Measurements from ENCODE around the gene TRANK1. TPM values are rescaled to one million over a fixed set of nuclear protein-coding genes. Genes with fewer than 3 reads are reported as not detected.

Gene TRANK1
- total and polyA plus RNA-seq, 2 of the 4 experiments (the other 2 are of a cell fraction): 7.9 to 12.7 TPM

- Histone ChIP-seq H3K9ac (ENCODE audit: low read depth, low read length) (no peak overlapping the region), H2BK15ac (ENCODE audit: low read depth, low read length) (no peak overlapping the region), H2BK120ac (ENCODE audit: low read depth, low read length) (no peak overlapping the region), H4K20me1 (ENCODE audit: insufficient read depth, low read length) (no peaks in the 10 kb centered on the region), H3K27me3 (ENCODE audit: control insufficient read depth, insufficient read depth, low read length) (no peaks in the 10 kb centered on the region), H2AFZ (replicated peaks; ENCODE audit: low read length, poor library complexity) (no peak overlapping the region), H3K9me1 (ENCODE audit: insufficient read depth, low read length) (peaks cover 3% of the 10 kb centered on the region), H4K8ac (ENCODE audit: low read depth in 2 of 2, low read length in 2 of 2) (no peak overlapping the region), H3K27ac (ENCODE audit: insufficient read depth, low read length) (no peak overlapping the region), H3K4me2 (ENCODE audit: low read depth, low read length) (no peak overlapping the region), H3K4ac (ENCODE audit: low read depth, low read length) (no peak overlapping the region), H3K23ac (ENCODE audit: low read depth, low read length) (no peak overlapping the region), H4K91ac (ENCODE audit: insufficient read depth, low read depth, low read length) (no peak overlapping the region), H3K4me1 (ENCODE audit: control insufficient read depth, insufficient read depth, low read length) (no peaks in the 10 kb centered on the region), H2BK5ac (ENCODE audit: low read depth, low read length, poor library complexity, severe bottlenecking) (no peak overlapping the region), H2BK20ac (ENCODE audit: low read depth, low read length) (no peak overlapping the region), H3K14ac (replicated peaks; ENCODE audit: low read depth, low read length) (no peak overlapping the region), H3K79me1 (ENCODE audit: low read depth in 1 of 2, low read length in 2 of 2) (no peaks in the 10 kb centered on the region), H3K9me3 (ENCODE audit: control insufficient read depth, insufficient read depth, low read length) (0 out of 2 replicates have a peak, but pooled peaks cover 4% of the 10 kb centered on the region), H3K36me3 (ENCODE audit: control insufficient read depth, insufficient read depth, low read length) (no peaks in the 10 kb centered on the region), H3K56ac (ENCODE audit: extremely low read depth, insufficient read depth, low read length) (no peak overlapping the region), H2AK9ac (replicated peaks; ENCODE audit: low read depth, low read length, poor library complexity) (no peak overlapping the region), H3K4me3 (ENCODE audit: insufficient read depth, low read depth, low read length) (no peak overlapping the region), H3K18ac (ENCODE audit: low read depth, low read length) (no peak overlapping the region), H4K5ac (ENCODE audit: low read depth, low read length) (no peak overlapping the region), H2AK5ac (ENCODE audit: low read depth, low read length) (0 out of 2 replicates have a peak overlapping the region, but pooled peaks have one; percentile 28)
- ChIA-PET CTCF (interaction anchor here (1.6 kb wide), 1 partner anchor 55 kb away, joined by 3 read pairs; no protein-coding TSS in a partner anchor), POLR2A (ENCODE audit: unreplicated experiment) (no interaction called here)
- in situ Hi-C loops (cut with MboI; ENCODE audit: low sequenced_read_pairs): no loop called here
- intact Hi-C loops (cut with micrococcal nuclease): no loop called here
- no peak for TF ChIP-seq RAD21 (IDR thresholded peaks at IDR 0.05; ENCODE audit: low read length)
- TF ChIP-seq MAZ (IDR thresholded peaks at IDR 0.05; ENCODE audit: borderline replicate concordance, low read depth, low read length): no peak
- TF ChIP-seq CEBPB (IDR thresholded peaks at IDR 0.05; ENCODE audit: low read depth, low read length): no peak
- TF ChIP-seq MAFK (IDR thresholded peaks at IDR 0.05; ENCODE audit: low read depth, low read length): no peak
- DNase-seq: no peak
- 100% methylated on average over 1 of the region's 6 CpGs; no CpG with 5 or more reads in 1 of the 2 experiments for WGBS, 2 experiments (ENCODE audit: extremely low coverage in 2 of 2, insufficient read length in 1 of 2)
- dilution Hi-C loops (cut with HindIII; ENCODE audit: low sequenced_read_pairs, unreplicated experiment): no loop called here
- no TSS peak for BruUV-seq (replicated peaks)
- ATAC-seq (ENCODE audit: low read depth): no peak
Measured at GRCh38 chr3:36923523-36923943, 21.3 kb downstream of the TRANK1 start.

All from IMR-90 (cell line).